ENCODE results near the gene PLCB1.

PLCB1 gene

DNA sequence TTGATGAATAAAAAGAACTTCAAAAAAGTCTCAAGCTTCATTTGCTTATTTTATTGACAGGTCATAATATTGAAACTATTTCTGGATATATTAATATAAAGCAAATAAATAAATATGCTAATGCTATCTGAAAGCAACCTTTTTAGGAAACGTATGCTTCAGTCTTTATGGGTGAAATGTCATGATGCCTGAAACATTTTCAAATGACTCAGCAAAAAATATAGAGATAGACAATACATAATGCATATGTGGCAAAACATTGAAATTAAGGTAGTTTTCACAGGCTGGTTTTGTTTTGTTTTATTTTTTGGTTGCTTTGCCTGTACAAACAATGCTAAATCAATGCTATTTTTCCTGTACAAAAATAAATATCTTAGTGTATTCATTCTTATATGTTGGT is 742.4 kb downstream of the PLCB1 start:
- TF ChIP-seq, protein P1, sequence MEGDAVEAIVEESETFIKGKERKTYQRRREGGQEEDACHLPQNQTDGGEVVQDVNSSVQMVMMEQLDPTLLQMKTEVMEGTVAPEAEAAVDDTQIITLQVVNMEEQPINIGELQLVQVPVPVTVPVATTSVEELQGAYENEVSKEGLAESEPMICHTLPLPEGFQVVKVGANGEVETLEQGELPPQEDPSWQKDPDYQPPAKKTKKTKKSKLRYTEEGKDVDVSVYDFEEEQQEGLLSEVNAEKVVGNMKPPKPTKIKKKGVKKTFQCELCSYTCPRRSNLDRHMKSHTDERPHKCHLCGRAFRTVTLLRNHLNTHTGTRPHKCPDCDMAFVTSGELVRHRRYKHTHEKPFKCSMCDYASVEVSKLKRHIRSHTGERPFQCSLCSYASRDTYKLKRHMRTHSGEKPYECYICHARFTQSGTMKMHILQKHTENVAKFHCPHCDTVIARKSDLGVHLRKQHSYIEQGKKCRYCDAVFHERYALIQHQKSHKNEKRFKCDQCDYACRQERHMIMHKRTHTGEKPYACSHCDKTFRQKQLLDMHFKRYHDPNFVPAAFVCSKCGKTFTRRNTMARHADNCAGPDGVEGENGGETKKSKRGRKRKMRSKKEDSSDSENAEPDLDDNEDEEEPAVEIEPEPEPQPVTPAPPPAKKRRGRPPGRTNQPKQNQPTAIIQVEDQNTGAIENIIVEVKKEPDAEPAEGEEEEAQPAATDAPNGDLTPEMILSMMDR (IDR thresholded peaks at IDR 0.05; ENCODE audit: insufficient read depth, low read length, poor library complexity, severe bottlenecking): no peak
- H3K27me3 ChIP-seq (replicated peaks; ENCODE audit: control insufficient read depth, insufficient read depth, low read length): no peaks in the 10 kb centered on the region; the same call in 1 of the 2 replicates
- no peak for DNase-seq (ENCODE audit: extremely low read depth, insufficient read length)
- H3K36me3 ChIP-seq (ENCODE audit: control insufficient read depth, insufficient read depth, low read length): no peaks in the 10 kb centered on the region
- no peak overlapping the region for H3K4me3 ChIP-seq (replicated peaks; ENCODE audit: low read depth, low read length)

DNA sequence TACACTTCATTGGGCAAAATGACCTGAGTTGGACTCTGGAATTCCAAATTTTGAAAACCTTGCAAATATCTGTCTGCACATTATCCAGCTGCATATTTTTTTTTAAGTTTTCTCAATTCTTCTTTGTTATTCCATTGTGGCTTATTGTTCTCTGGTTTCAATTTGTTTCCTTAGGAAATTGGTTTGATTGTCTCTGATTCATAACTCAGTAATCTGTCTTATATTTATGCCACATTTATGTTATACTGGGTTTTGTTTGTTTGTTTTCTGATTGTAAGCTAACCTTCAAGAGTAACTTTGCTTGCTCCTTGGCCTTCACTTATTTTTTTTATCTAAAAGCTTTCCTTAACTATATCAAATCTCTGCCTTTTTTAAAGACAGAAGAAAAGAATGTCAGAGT is 743.5 kb downstream of the PLCB1 start:
- DNase-seq (ENCODE audit: extremely low read depth, insufficient read length): no peak
- Histone ChIP-seq H3K4me3 (replicated peaks; ENCODE audit: low read depth, low read length) (no peak overlapping the region), H3K36me3 (ENCODE audit: control insufficient read depth, insufficient read depth, low read length) (no peaks in the 10 kb centered on the region), H3K27me3 (replicated peaks; ENCODE audit: control insufficient read depth, insufficient read depth, low read length) (no peaks in the 10 kb centered on the region; the same call in 1 of the 2 replicates)
- TF ChIP-seq, protein P1 (IDR thresholded peaks at IDR 0.05; ENCODE audit: insufficient read depth, low read length, poor library complexity, severe bottlenecking): no peak

DNA sequence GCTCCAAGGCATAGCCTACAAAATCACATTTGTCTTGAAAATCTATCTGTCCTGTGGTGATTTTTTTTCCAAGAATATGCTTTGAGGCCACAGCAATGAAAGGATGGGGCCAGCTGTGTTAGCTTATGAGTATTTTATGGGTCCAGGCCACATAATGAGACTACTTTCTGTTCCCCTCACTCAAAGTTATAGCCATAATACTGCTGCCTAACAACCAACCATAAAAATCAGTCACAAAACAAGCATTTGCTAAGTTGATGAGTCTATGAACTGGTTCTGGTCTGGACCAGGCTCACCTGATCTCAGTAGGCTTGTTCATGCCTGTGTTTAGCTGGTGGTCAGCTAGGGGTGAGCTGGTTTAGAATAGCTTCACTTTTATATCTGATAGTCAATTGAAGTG is 744.3 kb downstream of the PLCB1 start:
- no peak overlapping the region for H3K4me3 ChIP-seq (replicated peaks; ENCODE audit: low read depth, low read length)
- no peaks in the 10 kb centered on the region for H3K27me3 ChIP-seq (replicated peaks; ENCODE audit: control insufficient read depth, insufficient read depth, low read length)
- TF ChIP-seq, protein P1 (IDR thresholded peaks at IDR 0.05; ENCODE audit: insufficient read depth, low read length, poor library complexity, severe bottlenecking): no peak

DNA sequence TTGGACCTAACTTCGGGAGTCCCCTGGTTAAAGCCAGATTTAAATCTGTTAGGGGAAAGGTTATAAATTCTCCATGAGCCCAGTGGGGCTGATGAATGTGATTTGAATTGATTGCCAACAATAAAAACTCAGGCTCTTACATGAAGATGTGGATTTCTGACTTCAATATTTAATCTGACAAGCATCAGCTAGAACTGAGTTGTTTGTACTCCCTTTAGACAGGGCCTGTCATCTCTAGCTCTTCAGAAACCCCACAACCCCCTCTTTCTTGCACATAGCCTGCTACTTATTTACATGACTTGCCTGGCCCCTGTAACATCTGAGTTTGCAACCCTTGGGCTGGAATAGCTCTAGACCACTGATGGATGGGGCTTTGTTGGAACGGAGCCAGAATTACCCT is 745.2 kb downstream of the PLCB1 start:
- no peak for DNase-seq (ENCODE audit: extremely low read depth, insufficient read length)
- Histone ChIP-seq H3K4me3 (replicated peaks; ENCODE audit: low read depth, low read length) (no peak overlapping the region), H3K36me3 (ENCODE audit: control insufficient read depth, insufficient read depth, low read length) (no peaks in the 10 kb centered on the region), H3K27me3 (replicated peaks; ENCODE audit: control insufficient read depth, insufficient read depth, low read length) (no peaks in the 10 kb centered on the region)
- TF ChIP-seq, protein P1 (IDR thresholded peaks at IDR 0.05; ENCODE audit: insufficient read depth, low read length, poor library complexity, severe bottlenecking): no peak

More for the DNA sequence above, 744.3 kb downstream of the PLCB1 start:
- DNase-seq (ENCODE audit: extremely low read depth, insufficient read length): no peak
- H3K36me3 ChIP-seq (ENCODE audit: control insufficient read depth, insufficient read depth, low read length): no peaks in the 10 kb centered on the region

DNA sequence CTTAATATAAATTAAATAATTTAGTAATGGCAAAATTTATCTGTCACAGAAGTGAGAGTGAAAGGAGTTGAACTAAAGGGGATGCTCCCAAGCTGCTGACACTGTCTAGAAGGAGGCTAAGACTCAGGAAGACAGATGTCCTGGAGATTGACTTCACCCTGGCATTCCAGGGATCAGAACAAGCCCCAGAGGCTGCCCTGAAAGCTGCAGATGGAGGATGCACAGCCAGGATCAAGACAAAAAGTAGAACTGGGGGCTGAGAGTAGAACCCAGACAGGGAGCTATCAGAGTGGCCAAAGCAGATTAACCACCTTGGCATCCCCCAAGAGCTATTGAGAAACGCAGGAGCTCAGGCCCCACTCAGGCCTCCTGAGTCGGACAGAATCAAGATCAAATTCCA is 747.6 kb downstream of the PLCB1 start:
- no peak for DNase-seq (ENCODE audit: extremely low read depth, insufficient read length)
- Histone ChIP-seq H3K36me3 (ENCODE audit: control insufficient read depth, insufficient read depth, low read length) (no peaks in the 10 kb centered on the region), H3K27me3 (replicated peaks; ENCODE audit: control insufficient read depth, insufficient read depth, low read length) (no peaks in the 10 kb centered on the region), H3K4me3 (replicated peaks; ENCODE audit: low read depth, low read length) (no peak overlapping the region)
- TF ChIP-seq, protein P1 (IDR thresholded peaks at IDR 0.05; ENCODE audit: insufficient read depth, low read length, poor library complexity, severe bottlenecking): no peak

All from GM06990 (cell line).